GM23248 (cell line): ENCODE measurements around the gene SLC6A12. TPM values are rescaled to one million over a fixed set of nuclear protein-coding genes. Genes with fewer than 3 reads are reported as not detected.
A peak's percentile ranks its signal among the peaks of the same experiment; 100 is the strongest.

Experiments
- DNase-seq: peaks from one replicate; pipeline ENCODE4 v3.0.0-alpha.2; 2015
- H2AFZ ChIP-seq: fragments of 200-600 bp; sonication (generic); 2 replicates; pipeline ENCODE4 v1.6.1; 2016; ENCODE audit warnings: antibody characterized with exemption
- H3F3A ChIP-seq: fragments of 200-600 bp; sonication (generic); 2 replicates; pipeline ENCODE4 v1.6.1; 2016; ENCODE audit warnings: mild to moderate bottlenecking, antibody characterized with exemption, mixed run types; ENCODE audit not compliant: insufficient read depth
- H3K27ac ChIP-seq: fragments of 200-600 bp; sonication (generic); 2 replicates; pipeline ENCODE4 v1.5.1; 2016; ENCODE audit warnings: mild to moderate bottlenecking
- H3K27me3 ChIP-seq: fragments of 200-600 bp; sonication (generic); replicated peaks from 2 replicates; pipeline ENCODE4 v1.6.1; 2016; ENCODE audit warnings: mild to moderate bottlenecking; ENCODE audit not compliant: insufficient read depth
- H3K36me3 ChIP-seq: fragments of 200-600 bp; sonication (generic); 2 replicates; pipeline ENCODE4 v1.6.1; 2016; ENCODE audit warnings: low read depth, mild to moderate bottlenecking
- H3K4me1 ChIP-seq: fragments of 200-600 bp; sonication (generic); 2 replicates; pipeline ENCODE4 v1.6.1; 2016; ENCODE audit warnings: mild to moderate bottlenecking; ENCODE audit not compliant: insufficient read depth
- H3K4me2 ChIP-seq: fragments of 200-600 bp; sonication (generic); one replicate; pipeline ENCODE4 v1.6.1; 2016; ENCODE audit warnings: mild to moderate bottlenecking; ENCODE audit not compliant: unreplicated experiment
- H3K4me3 ChIP-seq: fragments of 200-600 bp; sonication (generic); 2 replicates; pipeline ENCODE4 v1.5.1; 2016; ENCODE audit warnings: mild to moderate bottlenecking
- H3K79me2 ChIP-seq: fragments of 200-600 bp; sonication (generic); 2 replicates; pipeline ENCODE4 v1.6.1; 2016; ENCODE audit warnings: mild to moderate bottlenecking; ENCODE audit not compliant: insufficient read depth
- H3K9ac ChIP-seq: fragments of 200-600 bp; sonication (generic); 2 replicates; pipeline ENCODE4 v1.6.1; 2016; ENCODE audit warnings: mild to moderate bottlenecking
- H3K9me2 ChIP-seq: fragments of 200-600 bp; sonication (generic); 2 replicates; pipeline ENCODE4 v1.6.1; 2016; ENCODE audit warnings: mixed run types, mild to moderate bottlenecking, moderate library complexity; ENCODE audit not compliant: insufficient read depth
- H3K9me3 ChIP-seq: fragments of 200-600 bp; sonication (generic); one replicate; pipeline ENCODE4 v1.6.1; 2017; ENCODE audit warnings: low read depth
- H4K20me1 ChIP-seq: fragments of 200-600 bp; sonication (generic); 2 replicates; pipeline ENCODE4 v1.6.0; 2016; ENCODE audit not compliant: insufficient read depth
- EZH2 ChIP-seq: fragments of 200-600 bp; sonication (generic); IDR thresholded peaks from 2 replicates; pipeline ENCODE4 v1.6.1; 2018; ENCODE audit warnings: antibody characterized with exemption, mild to moderate bottlenecking; ENCODE audit not compliant: insufficient read depth, poor library complexity, severe bottlenecking
- EZH2phosphoT487 ChIP-seq: fragments of 200-600 bp; sonication (generic); IDR thresholded peaks from 2 replicates; pipeline ENCODE4 v1.6.1; 2018; ENCODE audit warnings: antibody characterized with exemption, moderate library complexity, mild to moderate bottlenecking, low read depth; ENCODE audit not compliant: insufficient read depth
- WGBS, 2 experiments: methylation state at CpG; one replicate each; pipeline ENCODE4 v1.1.6; 2015 to 2017; ENCODE audit warnings: low lambda C conversion rate in 2 of 2, low coverage in 1 of 2; ENCODE audit errors: missing lambda C conversion rate in 2 of 2; 5-methylcytosine and 5-hydroxymethylcytosine counted together
- in situ Hi-C: fragments of 300-500 bp; cut with MboI; formaldehyde crosslinking; loops from 2 replicates; pipeline ENCODE4 v1.15.0; 2020
- polyA plus RNA-seq: library from polyadenylated mRNA; unstranded; fragments of >200 nt; fragmentation: Nextera tagmentation; extraction: Ambion mirVana; gene quantifications from 2 replicates; pipeline ENCODE4 v1.2.1, GENCODE V29; 2016
- total RNA-seq: library from RNA; depleted of rRNA; stranded (reverse); fragments of >200 nt; shearing (Covaris generic); gene quantifications from 2 replicates; pipeline ENCODE4 v1.2.3, GENCODE V29; 2014

The SLC6A12 gene
- total and polyA plus RNA-seq, 2 experiments from 2014 or later, result not detected

DNA sequence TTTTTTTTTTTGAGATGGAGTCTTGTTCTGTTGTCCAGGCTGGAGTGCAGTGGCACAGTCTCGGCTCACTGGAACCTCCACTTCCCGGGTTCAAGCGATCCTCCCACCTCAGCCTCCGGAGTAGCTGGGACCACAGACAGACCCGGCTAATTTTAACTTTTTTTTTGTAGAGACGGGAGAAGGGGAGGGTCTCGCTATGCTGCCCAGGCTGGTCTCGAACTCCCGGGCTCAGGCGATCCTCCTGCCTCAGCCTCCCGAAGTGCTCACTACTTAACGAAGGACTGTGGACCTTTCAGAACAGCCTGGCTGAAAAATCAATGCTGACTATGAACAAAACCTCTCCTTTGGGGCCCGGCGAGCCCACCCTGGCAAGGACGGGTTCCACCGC, 10.9 kb downstream of the SLC6A12 start:
- Histone ChIP-seq H3K79me2 (no peaks in the 10 kb centered on the region), H3K9me2 (no peaks in the 10 kb centered on the region), H3K27ac (no peak overlapping the region), H3K4me1 (no peaks in the 10 kb centered on the region), H3K9me3 (no peaks in the 10 kb centered on the region), H3K36me3 (no peaks in the 10 kb centered on the region), H3K4me3 (0 out of 2 replicates have a peak overlapping the region, but pooled peaks have one; percentile 40), H2AFZ (no peak overlapping the region), H3K4me2 (no peak overlapping the region), H4K20me1 (no peaks in the 10 kb centered on the region), H3K9ac (no peak overlapping the region), H3F3A (no peaks in the 10 kb centered on the region; the same call in 1 of the 2 replicates), H3K27me3 (peaks cover 54% of the 10 kb centered on the region)
- DNase-seq, result no peak
- 56 to 67% methylated on average over 11 to 16 of the region's 16 CpGs for WGBS, 2 experiments
- in situ Hi-C loops, result no loop called here
- no peak for TF ChIP-seq EZH2

GRCh38 chr12:202081-202731, 11.8 kb downstream of the SLC6A12 start:
- WGBS, 2 experiments, result 54% methylated on average over 15 of the region's 15 CpGs
- H3K4me3 ChIP-seq, result no peak overlapping the region
- no peak overlapping the region for H3K4me2 ChIP-seq
- H3K27me3 ChIP-seq, result peaks cover 45% of the 10 kb centered on the region
- H4K20me1 ChIP-seq, result no peaks in the 10 kb centered on the region
- H3K36me3 ChIP-seq, result no peaks in the 10 kb centered on the region
- no peak overlapping the region for H3K27ac ChIP-seq
- no peaks in the 10 kb centered on the region for H3K79me2 ChIP-seq
- DNase-seq, result no peak
- no peaks in the 10 kb centered on the region for H3K9me2 ChIP-seq
- no peak overlapping the region for H2AFZ ChIP-seq
- H3K4me1 ChIP-seq, result no peaks in the 10 kb centered on the region
- no peaks in the 10 kb centered on the region for H3K9me3 ChIP-seq
- H3K9ac ChIP-seq, result no peak overlapping the region
- no peaks in the 10 kb centered on the region; the same call in 1 of the 2 replicates for H3F3A ChIP-seq
- no peak for TF ChIP-seq EZH2
- TF ChIP-seq EZH2phosphoT487, result no peak
- in situ Hi-C loops, result no loop called here

DNA sequence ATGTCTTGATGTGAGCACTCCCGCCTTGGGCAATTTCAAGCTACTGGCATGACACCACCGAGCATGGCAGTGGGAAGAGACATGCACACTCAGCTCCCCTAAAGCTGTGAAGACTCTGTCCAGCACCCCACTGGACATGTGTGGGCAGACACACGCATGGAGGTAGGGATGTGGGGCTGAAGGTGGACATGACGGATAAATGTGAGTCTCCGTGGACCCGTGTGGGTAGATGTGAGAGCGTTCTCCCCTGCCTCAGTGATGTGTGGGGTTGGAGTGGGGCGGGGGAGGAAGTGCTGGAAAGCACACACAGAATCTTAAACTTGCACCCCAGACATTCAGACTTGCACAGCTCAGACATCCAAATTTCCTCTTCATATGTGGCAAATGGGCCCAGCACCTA, 12.6 kb downstream of the SLC6A12 start:
- Histone ChIP-seq H4K20me1 (no peaks in the 10 kb centered on the region), H3F3A (no peaks in the 10 kb centered on the region; the same call in 1 of the 2 replicates), H3K9ac (no peak overlapping the region), H3K9me2 (no peaks in the 10 kb centered on the region), H2AFZ (no peak overlapping the region), H3K4me1 (no peaks in the 10 kb centered on the region), H3K27me3 (peaks cover 43% of the 10 kb centered on the region), H3K4me3 (no peak overlapping the region), H3K27ac (no peak overlapping the region), H3K79me2 (no peaks in the 10 kb centered on the region), H3K4me2 (no peak overlapping the region), H3K36me3 (no peaks in the 10 kb centered on the region), H3K9me3 (no peaks in the 10 kb centered on the region)
- WGBS, 2 experiments, result 67 to 70% methylated on average over 8 of the region's 8 CpGs
- DNase-seq, result no peak
- in situ Hi-C loops, result no loop called here
- TF ChIP-seq EZH2 (no peak), EZH2phosphoT487 (no peak)

DNA sequence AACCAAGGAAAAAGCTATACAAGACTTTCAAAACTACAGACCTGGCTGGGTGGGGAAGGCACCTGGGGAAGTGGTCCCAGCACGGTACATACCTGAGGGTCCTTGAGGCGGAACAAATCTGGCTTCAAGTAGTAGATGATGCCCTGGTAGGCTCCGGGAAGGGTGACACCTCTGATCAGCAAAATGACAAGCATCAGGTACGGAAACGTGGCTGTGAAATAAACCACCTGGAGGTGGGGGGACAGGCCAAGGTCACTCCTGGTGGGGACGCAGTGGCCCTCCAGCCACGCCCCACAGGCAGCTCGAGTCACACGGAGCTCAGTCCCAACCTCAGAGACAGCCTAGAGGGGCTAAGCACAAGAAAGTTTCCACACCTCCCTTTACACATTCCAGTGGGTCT, 15.3 kb downstream of the SLC6A12 start:
- no peaks in the 10 kb centered on the region for H3K79me2 ChIP-seq
- peaks cover 33% of the 10 kb centered on the region for H3K27me3 ChIP-seq
- no peak for DNase-seq
- no peaks in the 10 kb centered on the region for H3K9me2 ChIP-seq
- H3K9me3 ChIP-seq, result no peaks in the 10 kb centered on the region
- in situ Hi-C loops, result no loop called here
- H3K36me3 ChIP-seq, result no peaks in the 10 kb centered on the region
- no peak overlapping the region for H3K9ac ChIP-seq
- no peak overlapping the region for H2AFZ ChIP-seq
- no peaks in the 10 kb centered on the region; the same call in 1 of the 2 replicates for H3F3A ChIP-seq
- TF ChIP-seq EZH2phosphoT487 (no peak), EZH2 (no peak)
- WGBS, 2 experiments, result 42 to 43% methylated on average over 9 of the region's 9 CpGs
- H3K4me3 ChIP-seq, result no peak overlapping the region
- no peaks in the 10 kb centered on the region for H3K4me1 ChIP-seq
- no peak overlapping the region for H3K4me2 ChIP-seq
- H4K20me1 ChIP-seq, result no peaks in the 10 kb centered on the region
- H3K27ac ChIP-seq, result no peak overlapping the region
